Mammary epithelial cell (primary cell): ENCODE data around the gene RNASE11.

Experiments
- EZH2 ChIP-seq: IDR thresholded peaks from 2 replicates; pipeline ENCODE4 v1.6.1; 2012; ENCODE audit warnings: low read length, inconsistent platforms, borderline replicate concordance
- TF ChIP-seq, protein P1 (sequence below), 2 donors: IDR thresholded peaks in 1 of 2; conservative IDR thresholded peaks in 1 of 2; 2 replicates each; pipeline ENCODE4 v1.5.1; 2011 to 2012; ENCODE audit warnings: inconsistent platforms in 2 of 2, low read length in 2 of 2, mild to moderate bottlenecking in 2 of 2, control low read depth in 1 of 2, low read depth in 1 of 2; ENCODE audit not compliant: insufficient read depth in 1 of 2; ENCODE audit errors: extremely low read depth in 1 of 2

GRCh38 chr14:20618271-20618749 is 30.5 kb upstream of the RNASE11 start:
- TF ChIP-seq, protein P1, sequence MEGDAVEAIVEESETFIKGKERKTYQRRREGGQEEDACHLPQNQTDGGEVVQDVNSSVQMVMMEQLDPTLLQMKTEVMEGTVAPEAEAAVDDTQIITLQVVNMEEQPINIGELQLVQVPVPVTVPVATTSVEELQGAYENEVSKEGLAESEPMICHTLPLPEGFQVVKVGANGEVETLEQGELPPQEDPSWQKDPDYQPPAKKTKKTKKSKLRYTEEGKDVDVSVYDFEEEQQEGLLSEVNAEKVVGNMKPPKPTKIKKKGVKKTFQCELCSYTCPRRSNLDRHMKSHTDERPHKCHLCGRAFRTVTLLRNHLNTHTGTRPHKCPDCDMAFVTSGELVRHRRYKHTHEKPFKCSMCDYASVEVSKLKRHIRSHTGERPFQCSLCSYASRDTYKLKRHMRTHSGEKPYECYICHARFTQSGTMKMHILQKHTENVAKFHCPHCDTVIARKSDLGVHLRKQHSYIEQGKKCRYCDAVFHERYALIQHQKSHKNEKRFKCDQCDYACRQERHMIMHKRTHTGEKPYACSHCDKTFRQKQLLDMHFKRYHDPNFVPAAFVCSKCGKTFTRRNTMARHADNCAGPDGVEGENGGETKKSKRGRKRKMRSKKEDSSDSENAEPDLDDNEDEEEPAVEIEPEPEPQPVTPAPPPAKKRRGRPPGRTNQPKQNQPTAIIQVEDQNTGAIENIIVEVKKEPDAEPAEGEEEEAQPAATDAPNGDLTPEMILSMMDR (conservative IDR thresholded peaks at IDR 0.05 in 1 of 2, IDR thresholded peaks at IDR 0.05 in 1 of 2; ENCODE audit: extremely low read depth in 1 of 2, insufficient read depth in 1 of 2, low read depth in 1 of 2, low read length in 2 of 2): no peak
- TF ChIP-seq EZH2: no peak
